HG03066 (cell line): ENCODE measurements around the gene PRDM12.

Experiments
- ATAC-seq: cut with Tn5 transposase; IDR thresholded peaks from one replicate; pipeline ENCODE4 v1.9.1; 2021; ENCODE audit warnings: low read depth; ENCODE audit not compliant: unreplicated experiment

The PRDM12 gene

DNA sequence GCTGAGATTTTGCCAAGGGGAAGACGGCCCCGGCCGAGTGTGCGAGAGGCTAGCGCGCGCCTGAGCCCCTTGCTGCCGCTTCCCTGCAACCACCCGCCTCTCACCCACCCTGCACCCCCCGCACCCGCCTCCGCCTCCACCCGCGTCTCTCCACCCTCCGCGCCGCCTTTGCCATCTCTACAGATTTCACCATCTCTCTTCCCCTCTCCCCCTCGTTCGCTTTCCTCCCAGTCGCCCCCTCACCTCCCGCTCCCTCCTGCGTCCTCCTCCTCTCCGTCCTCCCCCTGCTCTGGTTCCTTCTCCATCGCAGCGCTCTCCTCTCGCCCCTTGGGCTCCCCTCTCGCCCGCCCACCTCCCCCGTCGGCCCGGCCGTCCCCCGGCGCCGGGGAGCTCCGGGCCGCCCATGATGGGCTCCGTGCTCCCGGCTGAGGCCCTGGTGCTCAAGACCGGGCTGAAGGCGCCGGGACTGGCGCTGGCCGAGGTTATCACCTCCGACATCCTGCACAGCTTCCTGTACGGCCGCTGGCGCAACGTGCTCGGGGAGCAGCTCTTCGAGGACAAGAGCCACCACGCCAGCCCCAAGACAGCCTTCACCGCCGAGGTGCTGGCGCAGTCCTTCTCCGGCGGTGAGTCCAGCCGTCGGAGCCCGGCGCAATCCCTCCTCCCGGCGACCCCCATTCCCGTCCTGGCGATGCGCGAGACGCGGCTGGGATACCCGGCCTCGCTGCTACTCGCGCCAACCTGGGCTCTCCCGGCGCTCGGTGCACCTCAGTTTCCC lies at the start of gene PRDM12:
PRDM12 (plus strand) TSS at position 344 of the 778 bp plus-strand sequence; CDS start at position 404, 60 bp downstream.
- no peak for ATAC-seq

DNA sequence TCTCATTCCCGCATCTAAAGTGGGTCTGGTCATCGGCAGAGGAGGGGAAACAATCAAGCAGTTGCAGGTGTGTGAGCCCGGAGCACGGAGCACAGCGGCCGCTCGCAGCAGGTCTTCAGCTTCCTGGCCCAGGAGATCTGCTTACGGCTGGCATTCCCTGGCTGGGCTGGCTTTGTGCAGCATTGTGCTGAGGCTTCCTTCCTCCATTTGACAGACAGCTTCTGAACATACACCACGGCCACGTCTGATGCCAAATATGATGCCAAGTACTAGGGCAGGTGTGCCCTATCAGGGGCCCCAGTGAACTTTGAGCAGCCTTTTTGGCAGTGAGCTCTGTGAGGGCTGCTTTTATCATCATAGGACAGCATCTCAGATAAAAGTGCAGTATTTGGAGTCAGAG lies 47.9 kb upstream of the PRDM12 start:
- no peak for ATAC-seq

DNA sequence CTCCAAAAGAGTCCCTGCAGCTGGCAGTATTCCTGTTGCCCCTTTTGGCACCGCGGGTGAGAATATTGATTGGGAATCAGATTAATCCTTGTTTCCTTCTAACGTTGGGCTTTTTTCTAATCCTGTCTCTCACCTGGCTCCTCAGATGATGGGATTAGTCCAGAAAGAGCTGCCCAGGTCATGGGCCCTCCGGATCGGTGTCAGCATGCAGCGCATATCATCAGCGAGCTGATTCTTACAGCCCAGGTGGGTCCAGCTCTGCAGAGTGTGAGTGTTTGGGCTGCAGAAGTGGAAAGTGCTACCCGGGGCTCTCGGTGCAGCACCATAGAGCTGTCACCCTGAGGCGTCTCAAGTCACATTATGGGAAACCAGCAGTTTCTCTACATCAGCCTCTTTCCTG lies 40.9 kb upstream of the PRDM12 start:
- no peak for ATAC-seq

DNA sequence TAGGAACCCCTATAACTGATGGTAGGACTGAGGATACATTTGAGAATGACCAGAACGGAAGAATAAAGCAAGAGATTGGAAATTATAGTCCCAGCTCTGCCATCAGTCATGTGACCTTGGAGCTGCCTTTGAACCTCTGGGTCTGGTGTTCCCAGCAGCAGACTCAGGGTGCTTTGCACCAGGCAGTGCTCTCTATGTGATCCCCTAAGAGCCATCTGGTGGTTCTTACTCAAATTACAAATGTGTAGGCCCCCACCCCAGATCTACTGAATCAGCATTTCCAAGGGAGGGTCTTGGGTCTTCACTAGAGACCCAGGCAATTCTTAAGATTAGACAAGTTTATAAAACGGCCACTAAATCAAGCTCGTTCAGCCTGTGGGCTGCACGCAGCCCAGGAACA lies 40.2 kb upstream of the PRDM12 start:
- no peak for ATAC-seq

DNA sequence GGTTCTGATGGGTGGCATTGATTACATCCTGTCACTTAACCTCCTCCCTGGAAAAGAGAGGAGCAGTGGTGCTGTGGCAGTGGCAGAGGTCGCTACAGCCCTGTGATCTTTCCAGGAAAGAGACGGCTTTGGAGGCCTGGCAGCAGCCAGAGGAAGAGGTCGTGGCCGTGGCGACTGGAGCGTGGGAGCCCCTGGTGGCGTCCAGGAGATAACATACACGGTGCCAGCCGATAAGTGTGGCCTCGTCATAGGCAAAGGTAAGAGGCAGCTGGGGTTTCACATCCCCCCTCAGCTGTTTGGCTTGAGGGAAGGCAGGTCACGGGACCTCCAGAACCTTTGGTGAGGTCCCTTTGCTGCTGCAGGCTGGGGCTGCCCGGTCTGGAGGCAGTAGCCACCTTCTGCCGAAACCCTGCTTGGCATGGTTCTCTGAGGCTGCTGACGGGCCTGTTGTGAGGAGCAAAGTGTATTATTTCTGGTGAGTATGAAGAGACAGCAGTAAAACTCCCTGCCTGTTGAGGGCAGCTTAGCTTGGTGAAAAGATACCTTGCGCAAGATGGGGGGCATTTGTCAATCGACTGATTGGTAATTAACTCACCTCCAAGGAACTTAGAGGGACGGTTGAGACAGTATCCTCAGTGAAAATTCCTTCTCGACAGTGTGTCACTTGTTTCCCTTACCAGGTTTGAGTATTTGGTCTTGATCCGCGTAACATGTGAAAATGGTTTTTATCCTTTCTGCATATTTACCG lies 38.0 kb upstream of the PRDM12 start:
- no peak for ATAC-seq

DNA sequence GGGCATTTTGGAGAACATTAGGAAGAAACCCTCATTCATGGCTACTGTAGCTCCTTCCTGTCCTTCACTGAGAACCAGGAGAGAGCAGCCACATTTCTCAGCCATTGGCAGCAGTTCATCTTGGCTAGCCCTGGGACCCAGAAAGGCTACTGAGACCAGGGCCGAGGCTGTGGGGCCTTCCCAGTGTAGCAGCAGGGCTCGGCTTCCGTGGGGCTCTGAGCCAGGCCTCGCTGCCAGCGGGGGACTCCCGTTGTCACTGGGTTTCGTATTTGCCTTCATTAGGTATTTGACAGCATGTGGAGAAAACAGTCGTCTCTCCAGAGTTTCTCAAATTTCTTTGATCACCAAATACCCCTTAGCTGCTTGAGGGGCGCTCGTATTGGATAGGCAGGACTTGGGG lies 37.3 kb upstream of the PRDM12 start:
- no peak for ATAC-seq

DNA sequence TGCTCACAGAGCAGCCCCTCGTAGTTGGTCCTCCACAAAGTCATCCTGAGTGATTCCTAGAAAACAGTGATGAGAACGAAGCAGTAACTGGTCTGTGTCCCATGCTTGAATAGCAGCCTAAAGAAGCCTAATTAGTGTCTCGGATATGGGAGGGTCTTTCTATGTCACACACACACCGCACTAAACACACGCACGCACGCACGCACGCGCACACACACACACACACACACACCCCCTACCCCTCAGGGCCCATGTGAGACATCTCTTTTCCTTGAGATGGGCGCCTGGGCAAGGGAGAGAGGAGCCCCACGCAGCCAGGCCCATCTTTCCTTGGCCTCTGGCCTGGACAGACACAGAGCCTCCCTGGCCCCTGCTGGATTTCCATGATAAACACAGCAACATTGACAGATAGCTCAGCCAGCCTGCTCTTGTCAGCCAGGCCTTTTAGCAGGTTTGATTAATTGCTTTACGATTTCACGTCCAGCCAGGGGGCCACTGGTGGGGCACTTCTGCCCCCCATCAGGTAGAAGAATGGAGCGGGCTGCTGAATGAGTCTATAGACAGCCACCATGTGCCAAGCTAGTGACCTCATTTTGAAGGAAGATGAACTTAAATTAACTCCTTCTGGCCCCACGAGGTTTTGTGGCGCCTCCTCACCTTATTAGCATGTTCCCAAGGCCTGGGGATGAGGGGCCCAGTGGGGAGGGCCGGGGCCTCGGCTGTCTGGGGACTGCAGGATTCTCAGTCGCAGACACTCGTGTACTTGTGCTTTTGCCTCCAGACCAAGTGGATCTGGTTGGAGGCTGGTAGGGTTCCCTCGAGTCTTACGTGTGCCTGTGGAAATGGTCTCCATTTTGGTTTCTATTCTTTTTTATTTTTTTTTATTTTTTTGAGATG lies 36.2 kb upstream of the PRDM12 start:
- no peak for ATAC-seq

DNA sequence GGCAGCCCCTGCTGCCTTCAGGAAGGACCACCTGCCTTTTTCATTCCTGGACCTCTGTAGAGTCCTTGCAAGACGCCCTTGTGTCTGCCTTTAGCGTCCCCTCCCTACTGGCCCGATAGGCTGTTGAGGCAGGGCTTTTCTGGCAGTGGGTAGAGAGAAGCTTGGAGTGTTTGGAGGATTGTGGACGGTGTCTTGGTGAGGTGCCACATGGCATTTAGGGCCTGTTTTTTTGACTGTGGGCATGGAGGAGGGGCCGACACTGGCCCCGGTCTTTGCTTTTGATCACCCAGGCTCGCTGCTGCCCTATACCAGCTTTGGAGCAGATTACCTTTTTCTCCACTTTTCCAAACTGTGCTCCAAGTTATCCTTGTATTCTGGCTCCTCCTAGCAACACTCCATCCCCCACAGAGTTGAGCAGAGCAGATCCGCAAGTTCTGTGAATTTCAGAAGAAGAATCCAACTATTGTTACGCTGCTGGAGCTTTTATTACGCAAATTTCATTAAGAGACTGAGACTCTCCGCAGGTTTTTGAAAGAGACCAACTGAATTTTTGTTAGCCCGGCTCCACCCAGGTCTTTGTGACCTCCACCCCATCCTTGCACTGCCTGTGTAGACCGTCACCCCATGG lies 34.8 kb upstream of the PRDM12 start:
- no peak for ATAC-seq

DNA sequence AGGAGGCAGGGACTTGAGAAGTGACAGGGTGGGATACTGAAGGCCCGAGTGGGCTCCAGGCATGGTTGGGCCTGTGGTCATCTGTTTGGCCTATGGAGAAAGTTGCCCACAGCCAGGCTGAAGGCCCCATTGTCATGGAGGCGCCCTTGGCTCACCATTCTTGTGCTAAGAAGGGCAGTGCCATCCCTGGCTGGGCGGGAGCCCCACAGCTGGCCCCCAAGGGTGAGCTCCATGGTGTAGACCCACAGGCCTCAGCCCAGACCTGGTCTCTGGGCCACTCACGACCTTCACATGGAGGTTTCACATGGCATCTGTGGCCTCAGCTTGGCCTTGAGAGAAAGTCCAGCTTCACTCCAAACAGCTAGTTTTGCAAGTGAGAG lies 34.3 kb upstream of the PRDM12 start:
- no peak for ATAC-seq

DNA sequence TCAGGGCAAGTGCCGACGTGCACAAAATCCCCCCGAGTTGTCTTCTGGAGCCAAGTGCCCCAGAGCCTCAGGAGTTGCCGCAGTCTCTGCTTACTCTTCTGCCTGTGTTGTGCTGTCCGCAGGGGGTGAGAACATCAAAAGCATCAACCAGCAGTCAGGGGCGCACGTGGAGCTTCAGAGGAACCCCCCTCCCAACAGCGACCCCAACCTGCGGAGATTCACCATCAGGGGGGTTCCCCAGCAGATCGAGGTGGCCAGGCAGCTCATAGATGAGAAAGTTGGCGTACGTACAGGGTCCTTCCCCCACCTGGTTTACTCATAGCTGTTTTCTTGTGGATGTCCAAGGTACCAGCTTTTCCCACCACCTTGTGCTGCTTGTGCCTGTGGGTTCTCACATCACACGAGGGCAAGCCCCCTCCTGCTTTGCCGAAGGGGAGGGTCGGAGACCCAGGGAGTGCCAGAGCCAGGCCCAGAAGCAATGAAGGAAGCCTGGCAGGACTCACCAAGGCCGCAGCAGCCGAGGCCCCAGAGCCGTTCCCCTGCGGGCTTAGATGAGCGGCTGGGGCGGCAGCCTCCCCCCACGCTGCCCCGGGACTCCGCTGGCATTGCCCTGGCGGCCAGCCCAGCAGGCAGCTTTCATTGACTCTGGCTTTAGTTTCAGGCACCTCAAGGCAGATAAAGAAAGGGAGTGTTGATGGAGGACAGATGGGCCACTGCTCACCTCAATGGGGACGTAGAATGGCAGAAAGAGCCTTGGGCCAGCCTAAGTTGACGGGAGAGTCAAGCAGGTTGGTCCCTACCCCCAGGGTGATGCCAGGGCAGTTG lies 33.7 kb upstream of the PRDM12 start:
- ATAC-seq, result no peak

DNA sequence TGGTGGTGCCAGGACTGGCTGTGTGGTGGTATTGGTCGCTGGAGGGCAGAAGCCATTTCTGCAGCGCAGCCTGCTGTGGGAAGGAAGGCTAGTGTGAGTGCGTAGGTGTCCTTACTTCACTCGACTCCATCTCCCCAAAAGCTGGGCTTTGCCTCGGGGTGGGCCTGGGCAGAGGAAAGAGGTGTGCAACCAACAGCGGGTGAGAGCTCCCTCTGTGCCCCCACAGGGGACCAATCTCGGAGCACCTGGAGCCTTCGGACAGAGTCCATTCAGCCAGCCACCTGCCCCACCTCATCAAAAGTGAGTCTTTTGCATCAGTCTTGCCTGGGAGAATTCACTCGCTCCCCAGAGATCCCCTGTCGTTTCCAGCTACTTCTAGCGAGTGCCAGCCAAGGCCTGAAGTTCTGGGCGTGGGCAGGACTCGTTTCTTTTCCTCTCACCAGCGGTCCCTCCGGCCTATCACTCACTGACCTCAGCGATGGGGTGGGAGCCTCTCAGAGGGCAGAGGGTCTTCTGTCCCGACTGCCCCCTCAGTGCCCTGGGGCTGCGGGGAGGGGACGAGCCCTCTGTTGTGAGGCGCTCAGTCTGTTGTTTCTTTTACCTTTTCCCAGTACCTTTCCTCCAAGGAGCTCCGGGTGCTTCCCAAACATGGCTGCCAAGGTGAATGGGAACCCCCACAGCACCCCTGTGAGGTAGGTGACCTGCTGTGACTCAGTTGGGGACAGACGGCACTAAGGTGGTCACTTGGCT lies 32.9 kb upstream of the PRDM12 start:
- no peak for ATAC-seq

DNA sequence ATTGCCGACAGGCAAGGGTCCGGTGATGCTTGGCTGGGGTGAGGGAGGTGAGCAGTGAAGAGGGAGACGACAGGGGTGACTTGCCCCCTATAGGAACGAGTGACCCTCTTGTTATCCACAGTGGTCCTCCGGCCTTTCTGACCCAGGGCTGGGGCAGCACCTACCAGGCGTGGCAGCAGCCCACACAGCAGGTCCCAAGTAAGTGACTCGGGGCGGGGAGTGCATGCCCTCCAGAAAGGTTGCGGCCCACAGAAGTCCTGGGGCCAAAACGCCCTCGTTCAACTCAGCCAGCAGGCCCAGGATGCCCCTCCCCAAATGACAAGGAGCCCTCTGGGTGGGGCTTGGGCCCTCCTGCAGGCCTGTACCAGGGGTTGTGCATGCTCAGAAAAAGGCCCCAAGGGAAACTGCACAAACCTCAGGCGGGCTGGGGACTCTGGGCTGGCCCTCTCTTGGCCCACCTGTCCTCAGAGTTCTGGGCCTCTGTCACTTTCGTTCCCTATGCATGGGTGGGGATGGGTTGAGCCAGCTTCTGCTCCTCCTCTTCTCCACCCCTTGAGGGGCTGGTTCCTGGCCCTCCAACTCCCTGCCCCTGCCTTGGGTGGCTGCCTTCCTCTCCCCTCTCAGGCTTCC lies 32.2 kb upstream of the PRDM12 start:
- no peak for ATAC-seq

DNA sequence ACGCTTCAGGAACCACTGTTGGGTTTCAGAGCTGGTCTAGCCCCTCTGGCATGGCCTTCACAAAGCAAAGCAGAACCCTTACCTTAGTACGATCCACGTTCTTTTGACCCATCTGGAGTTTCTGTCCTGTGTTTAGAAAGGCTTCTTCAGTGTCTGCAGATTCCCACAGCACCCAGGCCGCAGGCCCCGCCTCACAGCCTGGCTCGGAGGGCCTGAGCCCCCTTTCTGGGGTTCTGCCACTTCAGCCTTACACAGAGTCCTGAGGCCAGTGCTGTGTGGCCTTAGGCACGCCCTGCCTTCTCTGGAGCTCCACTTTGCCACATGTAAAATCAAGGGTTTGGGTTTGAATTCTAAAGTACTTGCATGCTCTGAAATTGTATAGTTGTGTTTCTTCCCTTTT lies 31.6 kb upstream of the PRDM12 start:
- ATAC-seq, result no peak

DNA sequence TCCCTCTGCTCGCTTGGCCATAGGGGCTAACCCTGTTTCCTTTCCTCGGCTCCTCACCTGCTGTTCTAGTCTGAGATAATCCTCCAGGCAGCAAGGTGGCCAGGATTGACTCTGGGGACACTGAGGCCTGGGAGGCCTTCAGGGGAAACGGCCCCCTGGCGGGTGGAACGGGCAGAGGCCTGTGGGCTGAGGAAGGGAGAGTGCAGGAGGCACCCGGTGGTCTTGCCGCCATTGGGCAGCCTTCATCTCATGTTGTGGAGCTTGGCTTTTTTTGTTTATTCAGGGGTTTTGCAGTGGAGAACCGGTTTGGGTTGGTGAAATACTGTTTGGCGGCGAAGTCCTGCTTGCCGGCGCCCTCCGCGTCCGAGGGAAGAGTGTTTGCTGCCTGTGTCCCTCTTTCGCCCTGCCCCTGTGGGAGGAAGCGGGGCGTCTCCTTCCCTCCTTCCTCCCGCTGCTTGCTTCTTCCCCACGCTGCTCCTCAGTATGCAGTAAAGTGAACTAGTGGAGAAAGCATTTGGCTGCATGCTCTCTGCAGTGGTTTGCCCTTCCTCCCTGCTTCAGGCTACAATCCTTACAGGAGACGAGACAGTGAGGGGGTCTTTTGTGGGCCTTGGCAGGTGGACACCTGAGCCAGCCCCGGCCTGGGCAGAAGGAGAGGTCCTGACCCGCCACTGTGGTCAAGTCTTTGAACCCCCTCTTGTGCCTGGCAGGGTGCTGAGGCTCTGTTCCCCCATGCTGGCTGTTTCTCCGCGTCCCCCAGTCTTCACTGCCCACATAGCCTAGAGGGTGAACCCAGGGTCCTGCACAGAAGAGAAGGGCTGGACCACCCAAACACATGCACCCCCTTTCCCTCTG lies 30.8 kb upstream of the PRDM12 start:
- ATAC-seq, result no peak

DNA sequence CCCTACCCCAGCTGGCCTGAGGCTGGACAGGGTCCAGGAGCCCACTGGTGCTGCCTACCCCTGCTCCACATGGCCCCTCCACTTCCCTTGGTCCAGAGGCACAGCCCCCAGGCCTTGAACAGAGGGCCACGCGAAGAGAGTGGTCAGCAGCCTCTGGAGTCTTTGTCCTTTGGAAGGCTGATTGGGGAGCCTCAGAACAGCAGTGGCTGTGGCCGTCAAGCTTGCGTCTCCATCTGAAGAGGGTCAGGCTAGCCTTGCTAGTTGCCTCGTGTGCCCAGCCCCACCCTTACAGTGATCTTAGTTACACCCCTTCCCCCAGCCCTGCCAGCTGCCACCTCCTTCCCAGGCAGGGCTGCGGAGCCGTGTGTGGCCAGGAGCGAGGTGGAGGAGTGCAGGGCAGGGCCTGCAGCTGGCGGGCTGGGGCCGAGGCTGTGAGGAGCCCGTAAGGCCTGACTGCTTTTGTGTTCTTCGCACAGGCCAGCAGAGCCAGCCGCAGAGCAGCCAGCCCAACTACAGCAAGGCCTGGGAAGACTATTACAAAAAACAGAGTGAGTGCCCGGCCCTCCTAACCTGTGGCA lies 30.1 kb upstream of the PRDM12 start:
- ATAC-seq, result no peak

DNA sequence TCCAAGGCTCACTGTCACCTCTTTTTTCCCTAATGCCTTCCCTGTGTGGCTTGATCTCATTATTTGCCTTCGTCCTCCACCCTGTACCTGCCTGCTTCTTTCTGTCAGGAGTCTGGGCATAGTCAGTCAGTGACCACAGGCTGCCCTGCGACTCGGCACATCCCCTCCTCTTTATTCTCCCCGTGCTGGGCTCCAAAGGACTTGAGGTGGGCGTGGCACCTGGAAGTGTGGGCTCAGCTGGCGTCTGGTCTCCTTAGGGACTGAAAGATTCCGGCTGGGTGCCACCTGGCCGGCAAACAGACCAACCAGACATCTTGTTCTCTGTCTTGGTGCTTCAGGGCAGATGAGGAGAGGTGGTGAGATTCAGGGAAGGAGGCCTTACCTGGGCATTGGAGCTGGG lies 29.6 kb upstream of the PRDM12 start:
- no peak for ATAC-seq

DNA sequence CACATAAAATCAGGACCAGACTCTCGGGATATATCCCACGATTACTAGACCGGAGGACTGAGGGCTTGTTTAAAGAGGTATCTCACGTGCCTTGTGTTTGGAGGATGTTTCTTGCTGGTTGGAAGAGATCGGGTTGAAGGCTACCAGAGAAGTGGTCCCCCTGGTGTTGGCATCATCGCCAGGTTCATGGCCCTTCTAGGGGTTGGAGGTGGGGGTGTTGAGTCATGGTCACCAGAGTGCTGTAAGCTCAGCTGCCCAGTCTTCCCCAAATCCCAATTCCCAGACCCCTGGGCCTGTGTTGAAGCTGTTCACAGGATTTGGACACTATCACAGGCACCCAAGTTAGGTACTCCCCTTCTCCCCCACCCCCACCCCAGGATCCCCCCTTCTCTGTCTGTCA lies 29.1 kb upstream of the PRDM12 start:
- ATAC-seq, result no peak
